ENCODE results near the gene ZFP28. TPM values are rescaled to one million over a fixed set of nuclear protein-coding genes. Genes with fewer than 3 reads are reported as not detected.

Gene ZFP28
- total and polyA plus RNA-seq, 2 experiments from 2014 or later, result 5.1 to 5.8 TPM

- Histone ChIP-seq H3K27ac (no peak overlapping the region), H3K27me3 (replicated peaks; ENCODE audit: insufficient read depth) (no peaks in the 10 kb centered on the region), H3K9ac (no peak overlapping the region), H3K36me3 (ENCODE audit: low read depth) (peaks cover 34% of the 10 kb centered on the region), H3K79me2 (ENCODE audit: insufficient read depth) (peaks cover 61% of the 10 kb centered on the region), H3K4me1 (ENCODE audit: insufficient read depth) (0 out of 2 replicates have a peak, but pooled peaks cover 4% of the 10 kb centered on the region), H3K9me3 (ENCODE audit: low read depth) (no peaks in the 10 kb centered on the region), H3F3A (ENCODE audit: insufficient read depth) (no peaks in the 10 kb centered on the region), H3K9me2 (ENCODE audit: insufficient read depth) (no peaks in the 10 kb centered on the region), H3K4me3 (no peak overlapping the region), H3K4me2 (ENCODE audit: unreplicated experiment) (no peak overlapping the region), H4K20me1 (ENCODE audit: insufficient read depth) (no peaks in the 10 kb centered on the region), H2AFZ (no peak overlapping the region)
- no peak for DNase-seq
- in situ Hi-C loops (cut with MboI), result no loop called here
- WGBS, 2 experiments (ENCODE audit: low coverage in 1 of 2, low lambda C conversion rate in 2 of 2, missing lambda C conversion rate in 2 of 2), result 75 to 80% methylated on average over 2 of the region's 2 CpGs
- TF ChIP-seq EZH2phosphoT487 (IDR thresholded peaks at IDR 0.05; ENCODE audit: insufficient read depth, low read depth) (no peak), EZH2 (IDR thresholded peaks at IDR 0.05; ENCODE audit: insufficient read depth, poor library complexity, severe bottlenecking) (no peak)
These were observed 5.0 kb downstream of the ZFP28 start for GRCh38 chr19:56543776-56544175.

- H2AFZ ChIP-seq, result no peak overlapping the region
- no peak overlapping the region for H3K9ac ChIP-seq
- no peaks in the 10 kb centered on the region for H4K20me1 ChIP-seq (ENCODE audit: insufficient read depth)
- no peak overlapping the region for H3K27ac ChIP-seq
- H3K9me3 ChIP-seq (ENCODE audit: low read depth), result peaks cover 5% of the 10 kb centered on the region
- no peak for TF ChIP-seq EZH2 (IDR thresholded peaks at IDR 0.05; ENCODE audit: insufficient read depth, poor library complexity, severe bottlenecking)
- no peak for TF ChIP-seq EZH2phosphoT487 (IDR thresholded peaks at IDR 0.05; ENCODE audit: insufficient read depth, low read depth)
- H3F3A ChIP-seq (ENCODE audit: insufficient read depth), result no peaks in the 10 kb centered on the region
- in situ Hi-C loops (cut with MboI), result no loop called here
- peaks cover 63% of the 10 kb centered on the region for H3K36me3 ChIP-seq (ENCODE audit: low read depth)
- H3K27me3 ChIP-seq (replicated peaks; ENCODE audit: insufficient read depth), result no peaks in the 10 kb centered on the region
- no peak overlapping the region for H3K4me2 ChIP-seq (ENCODE audit: unreplicated experiment)
- no peaks in the 10 kb centered on the region for H3K4me1 ChIP-seq (ENCODE audit: insufficient read depth)
- peaks cover 33% of the 10 kb centered on the region for H3K79me2 ChIP-seq (ENCODE audit: insufficient read depth)
- no peaks in the 10 kb centered on the region for H3K9me2 ChIP-seq (ENCODE audit: insufficient read depth)
- no peak for DNase-seq
- H3K4me3 ChIP-seq, result no peak overlapping the region
- WGBS, 2 experiments (ENCODE audit: low coverage in 1 of 2, low lambda C conversion rate in 2 of 2, missing lambda C conversion rate in 2 of 2), result 80 to 86% methylated on average over 6 of the region's 6 CpGs
These were observed 8.8 kb downstream of the ZFP28 start for GRCh38 chr19:56547535-56547934.

- WGBS, 2 experiments (ENCODE audit: low coverage in 1 of 2, low lambda C conversion rate in 2 of 2, missing lambda C conversion rate in 2 of 2), result 89 to 91% methylated on average over 6 of the region's 6 CpGs
- 0 out of 2 replicates have a peak, but pooled peaks cover 4% of the 10 kb centered on the region for H3F3A ChIP-seq (ENCODE audit: insufficient read depth)
- no peak overlapping the region for H3K4me3 ChIP-seq
- no peaks in the 10 kb centered on the region for H3K27me3 ChIP-seq (replicated peaks; ENCODE audit: insufficient read depth)
- TF ChIP-seq EZH2 (IDR thresholded peaks at IDR 0.05; ENCODE audit: insufficient read depth, poor library complexity, severe bottlenecking) (no peak), EZH2phosphoT487 (IDR thresholded peaks at IDR 0.05; ENCODE audit: insufficient read depth, low read depth) (no peak)
- in situ Hi-C loops (cut with MboI), result no loop called here
- H3K4me1 ChIP-seq (ENCODE audit: insufficient read depth), result no peaks in the 10 kb centered on the region
- H3K4me2 ChIP-seq (ENCODE audit: unreplicated experiment), result no peak overlapping the region
- H3K27ac ChIP-seq, result no peak overlapping the region
- no peak overlapping the region for H2AFZ ChIP-seq
- peaks cover 27% of the 10 kb centered on the region for H3K9me3 ChIP-seq (ENCODE audit: low read depth)
- DNase-seq, result peak; percentile 4
- H3K79me2 ChIP-seq (ENCODE audit: insufficient read depth), result no peaks in the 10 kb centered on the region
- peaks cover 83% of the 10 kb centered on the region for H3K36me3 ChIP-seq (ENCODE audit: low read depth)
- no peaks in the 10 kb centered on the region for H3K9me2 ChIP-seq (ENCODE audit: insufficient read depth)
- no peaks in the 10 kb centered on the region for H4K20me1 ChIP-seq (ENCODE audit: insufficient read depth)
- no peak overlapping the region for H3K9ac ChIP-seq
These were observed 15.6 kb downstream of the ZFP28 start for GRCh38 chr19:56554272-56554869.

GRCh38 chr19:56562766-56563165 lies 24.0 kb downstream of the ZFP28 start:
- DNase-seq, result no peak
- H2AFZ ChIP-seq, result no peak overlapping the region
- TF ChIP-seq EZH2 (IDR thresholded peaks at IDR 0.05; ENCODE audit: insufficient read depth, poor library complexity, severe bottlenecking), result no peak
- TF ChIP-seq EZH2phosphoT487 (IDR thresholded peaks at IDR 0.05; ENCODE audit: insufficient read depth, low read depth), result no peak
- in situ Hi-C loops (cut with MboI), result no loop called here
- H3K9ac ChIP-seq, result no peak overlapping the region
- H3K79me2 ChIP-seq (ENCODE audit: insufficient read depth), result peaks cover 4% of the 10 kb centered on the region; the same call in 1 of the 2 replicates
- H3K27me3 ChIP-seq (replicated peaks; ENCODE audit: insufficient read depth), result no peaks in the 10 kb centered on the region
- peaks cover 28% of the 10 kb centered on the region; the same call in 1 of the 2 replicates for H3K36me3 ChIP-seq (ENCODE audit: low read depth)
- H3K4me3 ChIP-seq, result no peak overlapping the region
- H3K27ac ChIP-seq, result no peak overlapping the region
- no peaks in the 10 kb centered on the region for H3K9me2 ChIP-seq (ENCODE audit: insufficient read depth)
- no peak overlapping the region for H3K4me2 ChIP-seq (ENCODE audit: unreplicated experiment)
- 83 to 86% methylated on average over 2 of the region's 2 CpGs for WGBS, 2 experiments (ENCODE audit: low coverage in 1 of 2, low lambda C conversion rate in 2 of 2, missing lambda C conversion rate in 2 of 2)
- H4K20me1 ChIP-seq (ENCODE audit: insufficient read depth), result no peaks in the 10 kb centered on the region
- H3K4me1 ChIP-seq (ENCODE audit: insufficient read depth), result no peaks in the 10 kb centered on the region
- peaks cover 13% of the 10 kb centered on the region for H3K9me3 ChIP-seq (ENCODE audit: low read depth)
- no peaks in the 10 kb centered on the region for H3F3A ChIP-seq (ENCODE audit: insufficient read depth)

Data from GM23248 (cell line).